ENCODE measurements around the gene ZNG1F.
"Not testable (repeated sequence)": the region's sequence is repeated elsewhere in the genome, so short reads cannot be mapped to it uniquely, and the experiment has no call there.

- not testable (repeated sequence) for TF ChIP-seq SIN3A (IDR thresholded peaks at IDR 0.05; ENCODE audit: borderline replicate concordance, low read depth, low read length); POLR2A (IDR thresholded peaks at IDR 0.05; ENCODE audit: insufficient read depth in 1 of 2, low read depth in 2 of 2, low read length in 2 of 2); SRSF1 (optimal IDR thresholded peaks at IDR 0.05; ENCODE audit: low read depth, low read length); CTCF (CRISPR knock-in tag; IDR thresholded peaks at IDR 0.05); SMAD3 (CRISPR knock-in tag; IDR thresholded peaks at IDR 0.05); ZC3H4 (CRISPR knock-in tag; IDR thresholded peaks at IDR 0.05; ENCODE audit: borderline replicate concordance)
- TF ChIP-seq, protein P1, sequence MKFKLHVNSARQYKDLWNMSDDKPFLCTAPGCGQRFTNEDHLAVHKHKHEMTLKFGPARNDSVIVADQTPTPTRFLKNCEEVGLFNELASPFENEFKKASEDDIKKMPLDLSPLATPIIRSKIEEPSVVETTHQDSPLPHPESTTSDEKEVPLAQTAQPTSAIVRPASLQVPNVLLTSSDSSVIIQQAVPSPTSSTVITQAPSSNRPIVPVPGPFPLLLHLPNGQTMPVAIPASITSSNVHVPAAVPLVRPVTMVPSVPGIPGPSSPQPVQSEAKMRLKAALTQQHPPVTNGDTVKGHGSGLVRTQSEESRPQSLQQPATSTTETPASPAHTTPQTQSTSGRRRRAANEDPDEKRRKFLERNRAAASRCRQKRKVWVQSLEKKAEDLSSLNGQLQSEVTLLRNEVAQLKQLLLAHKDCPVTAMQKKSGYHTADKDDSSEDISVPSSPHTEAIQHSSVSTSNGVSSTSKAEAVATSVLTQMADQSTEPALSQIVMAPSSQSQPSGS (CRISPR knock-in tag; IDR thresholded peaks at IDR 0.05) = not testable (repeated sequence)
Observed at GRCh38 chr9:41086215-41086614, 102.9 kb downstream of the ZNG1F start.

Measured in HepG2 (cell line).